GM18861 (cell line): ENCODE data around the gene ESR1.

Experiments used
- ATAC-seq: cut with Tn5 transposase; IDR thresholded peaks from one replicate; pipeline ENCODE4 v1.9.1; 2021; ENCODE audit not compliant: unreplicated experiment

Gene ESR1

GRCh38 chr6:152089992-152090391 is 282.5 kb downstream of the ESR1 start:
- ATAC-seq = no peak

- no peak for ATAC-seq
These were observed 283.7 kb downstream of the ESR1 start for GRCh38 chr6:152091201-152091600.

- no peak for ATAC-seq
These were observed 284.4 kb downstream of the ESR1 start for GRCh38 chr6:152091851-152092341.

- ATAC-seq = no peak
These were observed 286.2 kb downstream of the ESR1 start for GRCh38 chr6:152093711-152094110.

- ATAC-seq = no peak
These were observed 286.8 kb downstream of the ESR1 start for GRCh38 chr6:152094276-152094675.

- ATAC-seq = no peak
These were observed 287.6 kb downstream of the ESR1 start for GRCh38 chr6:152094992-152095592.

- ATAC-seq = no peak
These were observed 289.5 kb downstream of the ESR1 start for GRCh38 chr6:152096863-152097496.

GRCh38 chr6:152098683-152099082 is 291.2 kb downstream of the ESR1 start:
- ATAC-seq = no peak

- no peak for ATAC-seq
These were observed 292.1 kb downstream of the ESR1 start for GRCh38 chr6:152099446-152100182.

GRCh38 chr6:152100183-152100618 is 292.7 kb downstream of the ESR1 start:
- no peak for ATAC-seq

- ATAC-seq = no peak
These were observed 300.5 kb downstream of the ESR1 start for GRCh38 chr6:152107973-152108372.

GRCh38 chr6:152110886-152111820 is 303.7 kb downstream of the ESR1 start:
- no peak for ATAC-seq

GRCh38 chr6:152112491-152113261 is 305.2 kb downstream of the ESR1 start:
- ATAC-seq = no peak

GRCh38 chr6:152117156-152118133 is 310.0 kb downstream of the ESR1 start:
- peak; percentile 92 for ATAC-seq

GRCh38 chr6:152118224-152118623 is 310.7 kb downstream of the ESR1 start:
- ATAC-seq = no peak

GRCh38 chr6:152118678-152119077 is 311.2 kb downstream of the ESR1 start:
- no peak for ATAC-seq

GRCh38 chr6:152119831-152120230 is 312.3 kb downstream of the ESR1 start:
- ATAC-seq = no peak

- ATAC-seq = no peak
These were observed 314.4 kb downstream of the ESR1 start for GRCh38 chr6:152121910-152122309.

- no peak for ATAC-seq
These were observed 315.0 kb downstream of the ESR1 start for GRCh38 chr6:152122434-152122833.
